ENCODE results near the gene RSBN1.

The RSBN1 gene

GRCh38 chr1:113792986-113793385 is 19.3 kb downstream of the RSBN1 start:
- Histone ChIP-seq H3K36me3 (ENCODE audit: insufficient read depth, low read depth, low read length) (peaks cover 29% of the 10 kb centered on the region), H3K9me3 (ENCODE audit: insufficient read depth, low read depth, low read length) (no peaks in the 10 kb centered on the region), H3K9ac (ENCODE audit: low read depth, low read length) (no peak overlapping the region), H3K27me3 (ENCODE audit: insufficient read depth, low read length) (no peaks in the 10 kb centered on the region), H3K4me1 (ENCODE audit: insufficient read depth, low read length) (0 out of 2 replicates have a peak, but pooled peaks cover 4% of the 10 kb centered on the region), H3K4me3 (ENCODE audit: low read length) (no peak overlapping the region), H3K27ac (ENCODE audit: low read length) (no peak overlapping the region)

GRCh38 chr1:113792471-113792870 is 19.8 kb downstream of the RSBN1 start:
- no peaks in the 10 kb centered on the region for H3K27me3 ChIP-seq (ENCODE audit: insufficient read depth, low read length)
- no peaks in the 10 kb centered on the region for H3K9me3 ChIP-seq (ENCODE audit: insufficient read depth, low read depth, low read length)
- H3K36me3 ChIP-seq (ENCODE audit: insufficient read depth, low read depth, low read length), result peaks cover 24% of the 10 kb centered on the region
- no peak overlapping the region for H3K9ac ChIP-seq (ENCODE audit: low read depth, low read length)
- 0 out of 2 replicates have a peak, but pooled peaks cover 4% of the 10 kb centered on the region for H3K4me1 ChIP-seq (ENCODE audit: insufficient read depth, low read length)
- no peak overlapping the region for H3K4me3 ChIP-seq (ENCODE audit: low read length)
- no peak overlapping the region for H3K27ac ChIP-seq (ENCODE audit: low read length)

GRCh38 chr1:113788802-113789201 is 23.5 kb downstream of the RSBN1 start:
- Histone ChIP-seq H3K4me1 (ENCODE audit: insufficient read depth, low read length) (peaks cover 4% of the 10 kb centered on the region; the same call in 1 of the 2 replicates), H3K9me3 (ENCODE audit: insufficient read depth, low read depth, low read length) (no peaks in the 10 kb centered on the region), H3K4me3 (ENCODE audit: low read length) (no peak overlapping the region), H3K27ac (ENCODE audit: low read length) (no peak overlapping the region), H3K36me3 (ENCODE audit: insufficient read depth, low read depth, low read length) (peaks cover 4% of the 10 kb centered on the region; the same call in 1 of the 2 replicates), H3K27me3 (ENCODE audit: insufficient read depth, low read length) (no peaks in the 10 kb centered on the region), H3K9ac (ENCODE audit: low read depth, low read length) (no peak overlapping the region)

- Histone ChIP-seq H3K36me3 (ENCODE audit: insufficient read depth, low read depth, low read length) (no peaks in the 10 kb centered on the region), H3K4me1 (ENCODE audit: insufficient read depth, low read length) (peaks cover 5% of the 10 kb centered on the region; the same call in 1 of the 2 replicates), H3K9me3 (ENCODE audit: insufficient read depth, low read depth, low read length) (no peaks in the 10 kb centered on the region), H3K4me3 (ENCODE audit: low read length) (no peak overlapping the region), H3K9ac (ENCODE audit: low read depth, low read length) (no peak overlapping the region), H3K27ac (ENCODE audit: low read length) (no peak overlapping the region), H3K27me3 (ENCODE audit: insufficient read depth, low read length) (no peaks in the 10 kb centered on the region)
These were observed 24.6 kb downstream of the RSBN1 start for GRCh38 chr1:113787663-113788062.

- no peak overlapping the region for H3K27ac ChIP-seq (ENCODE audit: low read length)
- no peaks in the 10 kb centered on the region for H3K9me3 ChIP-seq (ENCODE audit: insufficient read depth, low read depth, low read length)
- H3K36me3 ChIP-seq (ENCODE audit: insufficient read depth, low read depth, low read length), result no peaks in the 10 kb centered on the region
- H3K27me3 ChIP-seq (ENCODE audit: insufficient read depth, low read length), result no peaks in the 10 kb centered on the region
- H3K4me1 ChIP-seq (ENCODE audit: insufficient read depth, low read length), result peaks cover 13% of the 10 kb centered on the region; the same call in 1 of the 2 replicates
- H3K9ac ChIP-seq (ENCODE audit: low read depth, low read length), result no peak overlapping the region
- no peak overlapping the region for H3K4me3 ChIP-seq (ENCODE audit: low read length)
These were observed 26.2 kb downstream of the RSBN1 start for GRCh38 chr1:113786069-113786468.

- H3K27ac ChIP-seq (ENCODE audit: low read length), result no peak overlapping the region
These were observed 28.0 kb downstream of the RSBN1 start for GRCh38 chr1:113784104-113784779.

GRCh38 chr1:113783254-113784103 is 28.8 kb downstream of the RSBN1 start:
- Histone ChIP-seq H3K9ac (ENCODE audit: low read depth, low read length) (no peak overlapping the region), H3K36me3 (ENCODE audit: insufficient read depth, low read depth, low read length) (no peaks in the 10 kb centered on the region), H3K27me3 (ENCODE audit: insufficient read depth, low read length) (no peaks in the 10 kb centered on the region), H3K27ac (ENCODE audit: low read length) (no peak overlapping the region), H3K9me3 (ENCODE audit: insufficient read depth, low read depth, low read length) (no peaks in the 10 kb centered on the region), H3K4me3 (ENCODE audit: low read length) (no peak overlapping the region), H3K4me1 (ENCODE audit: insufficient read depth, low read length) (peaks cover 16% of the 10 kb centered on the region)

More at GRCh38 chr1:113784104-113784779, 28.0 kb downstream of the RSBN1 start:
- Histone ChIP-seq H3K9me3 (ENCODE audit: insufficient read depth, low read depth, low read length) (no peaks in the 10 kb centered on the region), H3K9ac (ENCODE audit: low read depth, low read length) (no peak overlapping the region), H3K4me1 (ENCODE audit: insufficient read depth, low read length) (peaks cover 16% of the 10 kb centered on the region), H3K27me3 (ENCODE audit: insufficient read depth, low read length) (no peaks in the 10 kb centered on the region), H3K4me3 (ENCODE audit: low read length) (no peak overlapping the region), H3K36me3 (ENCODE audit: insufficient read depth, low read depth, low read length) (no peaks in the 10 kb centered on the region)

GRCh38 chr1:113782406-113782805 is 29.9 kb downstream of the RSBN1 start:
- Histone ChIP-seq H3K4me1 (ENCODE audit: insufficient read depth, low read length) (peaks cover 16% of the 10 kb centered on the region), H3K9me3 (ENCODE audit: insufficient read depth, low read depth, low read length) (no peaks in the 10 kb centered on the region), H3K27ac (ENCODE audit: low read length) (no peak overlapping the region), H3K4me3 (ENCODE audit: low read length) (no peak overlapping the region), H3K27me3 (ENCODE audit: insufficient read depth, low read length) (no peaks in the 10 kb centered on the region), H3K36me3 (ENCODE audit: insufficient read depth, low read depth, low read length) (no peaks in the 10 kb centered on the region), H3K9ac (ENCODE audit: low read depth, low read length) (no peak overlapping the region)

- Histone ChIP-seq H3K27me3 (ENCODE audit: insufficient read depth, low read length) (no peaks in the 10 kb centered on the region), H3K36me3 (ENCODE audit: insufficient read depth, low read depth, low read length) (peaks cover 16% of the 10 kb centered on the region), H3K27ac (ENCODE audit: low read length) (no peak overlapping the region), H3K9me3 (ENCODE audit: insufficient read depth, low read depth, low read length) (no peaks in the 10 kb centered on the region), H3K4me3 (ENCODE audit: low read length) (no peak overlapping the region), H3K9ac (ENCODE audit: low read depth, low read length) (no peak overlapping the region), H3K4me1 (ENCODE audit: insufficient read depth, low read length) (peaks cover 16% of the 10 kb centered on the region)
These were observed 31.7 kb downstream of the RSBN1 start for GRCh38 chr1:113780374-113781146.

GRCh38 chr1:113779542-113779941 is 32.7 kb downstream of the RSBN1 start:
- Histone ChIP-seq H3K27me3 (ENCODE audit: insufficient read depth, low read length) (no peaks in the 10 kb centered on the region), H3K4me3 (ENCODE audit: low read length) (no peak overlapping the region), H3K9me3 (ENCODE audit: insufficient read depth, low read depth, low read length) (no peaks in the 10 kb centered on the region), H3K27ac (ENCODE audit: low read length) (no peak overlapping the region), H3K4me1 (ENCODE audit: insufficient read depth, low read length) (peaks cover 16% of the 10 kb centered on the region), H3K9ac (ENCODE audit: low read depth, low read length) (no peak overlapping the region), H3K36me3 (ENCODE audit: insufficient read depth, low read depth, low read length) (peaks cover 18% of the 10 kb centered on the region)

- no peak overlapping the region for H3K27ac ChIP-seq (ENCODE audit: low read length)
- H3K27me3 ChIP-seq (ENCODE audit: insufficient read depth, low read length), result no peaks in the 10 kb centered on the region
- no peak overlapping the region for H3K4me3 ChIP-seq (ENCODE audit: low read length)
- no peak overlapping the region for H3K9ac ChIP-seq (ENCODE audit: low read depth, low read length)
- no peaks in the 10 kb centered on the region for H3K9me3 ChIP-seq (ENCODE audit: insufficient read depth, low read depth, low read length)
- H3K4me1 ChIP-seq (ENCODE audit: insufficient read depth, low read length), result peaks cover 11% of the 10 kb centered on the region
- H3K36me3 ChIP-seq (ENCODE audit: insufficient read depth, low read depth, low read length), result peaks cover 25% of the 10 kb centered on the region
These were observed 34.7 kb downstream of the RSBN1 start for GRCh38 chr1:113777561-113777960.
